ENCODE results near the gene HEXA. TPM values are rescaled to one million over a fixed set of nuclear protein-coding genes. Genes with fewer than 3 reads are reported as not detected.

HEXA gene
- total and polyA plus RNA-seq, 9 of the 15 experiments (the other 6 are each of a cell fraction or from before 2014, with no cell fraction given), result 22.2 to 136 (median 68.9) TPM

DNA sequence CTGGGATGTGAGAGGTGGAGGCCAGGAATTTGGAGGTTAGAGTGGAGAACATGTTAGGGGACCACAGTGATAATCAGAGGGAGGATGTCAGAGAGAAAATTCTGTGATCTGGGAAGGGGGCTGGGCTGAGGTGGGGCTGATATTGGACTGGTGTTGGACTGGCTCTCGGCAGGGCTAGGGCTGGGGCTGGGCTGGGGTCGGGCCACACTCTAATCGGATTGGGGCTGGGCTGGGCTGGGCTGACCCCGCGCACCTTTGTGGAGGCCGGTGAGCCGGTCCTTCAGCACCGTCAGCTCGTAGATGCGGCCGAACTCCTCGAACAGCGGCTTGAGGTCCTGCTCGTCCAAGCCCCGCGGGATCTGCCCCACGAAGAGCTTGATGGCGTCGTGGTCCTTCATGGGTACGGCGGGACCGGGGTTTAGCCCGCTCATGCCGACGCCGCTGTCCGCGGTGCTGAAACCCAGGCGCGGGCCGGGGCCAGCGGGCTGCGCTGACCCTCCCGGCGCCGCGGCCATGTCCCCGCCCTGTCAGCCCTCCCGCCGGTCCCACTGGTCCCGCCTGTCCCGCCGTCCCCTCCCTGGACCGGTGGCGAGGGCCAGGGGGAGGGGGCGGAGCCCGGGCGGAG is 56.3 kb downstream of the HEXA start (continued):
- TF ChIP-seq, protein P1, sequence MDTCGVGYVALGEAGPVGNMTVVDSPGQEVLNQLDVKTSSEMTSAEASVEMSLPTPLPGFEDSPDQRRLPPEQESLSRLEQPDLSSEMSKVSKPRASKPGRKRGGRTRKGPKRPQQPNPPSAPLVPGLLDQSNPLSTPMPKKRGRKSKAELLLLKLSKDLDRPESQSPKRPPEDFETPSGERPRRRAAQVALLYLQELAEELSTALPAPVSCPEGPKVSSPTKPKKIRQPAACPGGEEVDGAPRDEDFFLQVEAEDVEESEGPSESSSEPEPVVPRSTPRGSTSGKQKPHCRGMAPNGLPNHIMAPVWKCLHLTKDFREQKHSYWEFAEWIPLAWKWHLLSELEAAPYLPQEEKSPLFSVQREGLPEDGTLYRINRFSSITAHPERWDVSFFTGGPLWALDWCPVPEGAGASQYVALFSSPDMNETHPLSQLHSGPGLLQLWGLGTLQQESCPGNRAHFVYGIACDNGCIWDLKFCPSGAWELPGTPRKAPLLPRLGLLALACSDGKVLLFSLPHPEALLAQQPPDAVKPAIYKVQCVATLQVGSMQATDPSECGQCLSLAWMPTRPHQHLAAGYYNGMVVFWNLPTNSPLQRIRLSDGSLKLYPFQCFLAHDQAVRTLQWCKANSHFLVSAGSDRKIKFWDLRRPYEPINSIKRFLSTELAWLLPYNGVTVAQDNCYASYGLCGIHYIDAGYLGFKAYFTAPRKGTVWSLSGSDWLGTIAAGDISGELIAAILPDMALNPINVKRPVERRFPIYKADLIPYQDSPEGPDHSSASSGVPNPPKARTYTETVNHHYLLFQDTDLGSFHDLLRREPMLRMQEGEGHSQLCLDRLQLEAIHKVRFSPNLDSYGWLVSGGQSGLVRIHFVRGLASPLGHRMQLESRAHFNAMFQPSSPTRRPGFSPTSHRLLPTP (IDR thresholded peaks at IDR 0.05; ENCODE audit: borderline replicate concordance, extremely low read depth, insufficient read length), result no peak
- TF ChIP-seq CREM (IDR thresholded peaks at IDR 0.05; ENCODE audit: low read depth), result 0 out of 2 replicates have a peak, but pooled peaks have one; percentile 35
- peak; percentile 90; the same call in 1 of the 2 replicates for TF ChIP-seq TGIF2 (CRISPR knock-in tag; IDR thresholded peaks at IDR 0.05)
- TF ChIP-seq, protein P2, sequence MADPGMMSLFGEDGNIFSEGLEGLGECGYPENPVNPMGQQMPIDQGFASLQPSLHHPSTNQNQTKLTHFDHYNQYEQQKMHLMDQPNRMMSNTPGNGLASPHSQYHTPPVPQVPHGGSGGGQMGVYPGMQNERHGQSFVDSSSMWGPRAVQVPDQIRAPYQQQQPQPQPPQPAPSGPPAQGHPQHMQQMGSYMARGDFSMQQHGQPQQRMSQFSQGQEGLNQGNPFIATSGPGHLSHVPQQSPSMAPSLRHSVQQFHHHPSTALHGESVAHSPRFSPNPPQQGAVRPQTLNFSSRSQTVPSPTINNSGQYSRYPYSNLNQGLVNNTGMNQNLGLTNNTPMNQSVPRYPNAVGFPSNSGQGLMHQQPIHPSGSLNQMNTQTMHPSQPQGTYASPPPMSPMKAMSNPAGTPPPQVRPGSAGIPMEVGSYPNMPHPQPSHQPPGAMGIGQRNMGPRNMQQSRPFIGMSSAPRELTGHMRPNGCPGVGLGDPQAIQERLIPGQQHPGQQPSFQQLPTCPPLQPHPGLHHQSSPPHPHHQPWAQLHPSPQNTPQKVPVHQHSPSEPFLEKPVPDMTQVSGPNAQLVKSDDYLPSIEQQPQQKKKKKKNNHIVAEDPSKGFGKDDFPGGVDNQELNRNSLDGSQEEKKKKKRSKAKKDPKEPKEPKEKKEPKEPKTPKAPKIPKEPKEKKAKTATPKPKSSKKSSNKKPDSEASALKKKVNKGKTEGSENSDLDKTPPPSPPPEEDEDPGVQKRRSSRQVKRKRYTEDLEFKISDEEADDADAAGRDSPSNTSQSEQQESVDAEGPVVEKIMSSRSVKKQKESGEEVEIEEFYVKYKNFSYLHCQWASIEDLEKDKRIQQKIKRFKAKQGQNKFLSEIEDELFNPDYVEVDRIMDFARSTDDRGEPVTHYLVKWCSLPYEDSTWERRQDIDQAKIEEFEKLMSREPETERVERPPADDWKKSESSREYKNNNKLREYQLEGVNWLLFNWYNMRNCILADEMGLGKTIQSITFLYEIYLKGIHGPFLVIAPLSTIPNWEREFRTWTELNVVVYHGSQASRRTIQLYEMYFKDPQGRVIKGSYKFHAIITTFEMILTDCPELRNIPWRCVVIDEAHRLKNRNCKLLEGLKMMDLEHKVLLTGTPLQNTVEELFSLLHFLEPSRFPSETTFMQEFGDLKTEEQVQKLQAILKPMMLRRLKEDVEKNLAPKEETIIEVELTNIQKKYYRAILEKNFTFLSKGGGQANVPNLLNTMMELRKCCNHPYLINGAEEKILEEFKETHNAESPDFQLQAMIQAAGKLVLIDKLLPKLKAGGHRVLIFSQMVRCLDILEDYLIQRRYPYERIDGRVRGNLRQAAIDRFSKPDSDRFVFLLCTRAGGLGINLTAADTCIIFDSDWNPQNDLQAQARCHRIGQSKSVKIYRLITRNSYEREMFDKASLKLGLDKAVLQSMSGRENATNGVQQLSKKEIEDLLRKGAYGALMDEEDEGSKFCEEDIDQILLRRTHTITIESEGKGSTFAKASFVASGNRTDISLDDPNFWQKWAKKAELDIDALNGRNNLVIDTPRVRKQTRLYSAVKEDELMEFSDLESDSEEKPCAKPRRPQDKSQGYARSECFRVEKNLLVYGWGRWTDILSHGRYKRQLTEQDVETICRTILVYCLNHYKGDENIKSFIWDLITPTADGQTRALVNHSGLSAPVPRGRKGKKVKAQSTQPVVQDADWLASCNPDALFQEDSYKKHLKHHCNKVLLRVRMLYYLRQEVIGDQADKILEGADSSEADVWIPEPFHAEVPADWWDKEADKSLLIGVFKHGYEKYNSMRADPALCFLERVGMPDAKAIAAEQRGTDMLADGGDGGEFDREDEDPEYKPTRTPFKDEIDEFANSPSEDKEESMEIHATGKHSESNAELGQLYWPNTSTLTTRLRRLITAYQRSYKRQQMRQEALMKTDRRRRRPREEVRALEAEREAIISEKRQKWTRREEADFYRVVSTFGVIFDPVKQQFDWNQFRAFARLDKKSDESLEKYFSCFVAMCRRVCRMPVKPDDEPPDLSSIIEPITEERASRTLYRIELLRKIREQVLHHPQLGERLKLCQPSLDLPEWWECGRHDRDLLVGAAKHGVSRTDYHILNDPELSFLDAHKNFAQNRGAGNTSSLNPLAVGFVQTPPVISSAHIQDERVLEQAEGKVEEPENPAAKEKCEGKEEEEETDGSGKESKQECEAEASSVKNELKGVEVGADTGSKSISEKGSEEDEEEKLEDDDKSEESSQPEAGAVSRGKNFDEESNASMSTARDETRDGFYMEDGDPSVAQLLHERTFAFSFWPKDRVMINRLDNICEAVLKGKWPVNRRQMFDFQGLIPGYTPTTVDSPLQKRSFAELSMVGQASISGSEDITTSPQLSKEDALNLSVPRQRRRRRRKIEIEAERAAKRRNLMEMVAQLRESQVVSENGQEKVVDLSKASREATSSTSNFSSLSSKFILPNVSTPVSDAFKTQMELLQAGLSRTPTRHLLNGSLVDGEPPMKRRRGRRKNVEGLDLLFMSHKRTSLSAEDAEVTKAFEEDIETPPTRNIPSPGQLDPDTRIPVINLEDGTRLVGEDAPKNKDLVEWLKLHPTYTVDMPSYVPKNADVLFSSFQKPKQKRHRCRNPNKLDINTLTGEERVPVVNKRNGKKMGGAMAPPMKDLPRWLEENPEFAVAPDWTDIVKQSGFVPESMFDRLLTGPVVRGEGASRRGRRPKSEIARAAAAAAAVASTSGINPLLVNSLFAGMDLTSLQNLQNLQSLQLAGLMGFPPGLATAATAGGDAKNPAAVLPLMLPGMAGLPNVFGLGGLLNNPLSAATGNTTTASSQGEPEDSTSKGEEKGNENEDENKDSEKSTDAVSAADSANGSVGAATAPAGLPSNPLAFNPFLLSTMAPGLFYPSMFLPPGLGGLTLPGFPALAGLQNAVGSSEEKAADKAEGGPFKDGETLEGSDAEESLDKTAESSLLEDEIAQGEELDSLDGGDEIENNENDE (IDR thresholded peaks at IDR 0.05; ENCODE audit: low read depth, low read length), result no peak
- TF ChIP-seq, protein P3, sequence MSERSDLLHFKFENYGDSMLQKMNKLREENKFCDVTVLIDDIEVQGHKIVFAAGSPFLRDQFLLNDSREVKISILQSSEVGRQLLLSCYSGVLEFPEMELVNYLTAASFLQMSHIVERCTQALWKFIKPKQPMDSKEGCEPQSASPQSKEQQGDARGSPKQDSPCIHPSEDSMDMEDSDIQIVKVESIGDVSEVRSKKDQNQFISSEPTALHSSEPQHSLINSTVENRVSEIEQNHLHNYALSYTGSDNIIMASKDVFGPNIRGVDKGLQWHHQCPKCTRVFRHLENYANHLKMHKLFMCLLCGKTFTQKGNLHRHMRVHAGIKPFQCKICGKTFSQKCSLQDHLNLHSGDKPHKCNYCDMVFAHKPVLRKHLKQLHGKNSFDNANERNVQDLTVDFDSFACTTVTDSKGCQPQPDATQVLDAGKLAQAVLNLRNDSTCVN (CRISPR knock-in tag; IDR thresholded peaks at IDR 0.05), result no peak
- no peak for TF ChIP-seq MYBL2 (IDR thresholded peaks at IDR 0.05; ENCODE audit: low read depth)
- no peak for TF ChIP-seq MYBL2 (CRISPR knock-in tag; IDR thresholded peaks at IDR 0.05; ENCODE audit: borderline replicate concordance)
- TF ChIP-seq BRF1 (IDR thresholded peaks at IDR 0.05; ENCODE audit: borderline replicate concordance, extremely low read depth, insufficient read length), result no peak
- TF ChIP-seq SIN3A (IDR thresholded peaks at IDR 0.05; ENCODE audit: borderline replicate concordance in 2 of 2, control insufficient read depth in 1 of 2, low read depth in 2 of 2, low read length in 2 of 2), result peak; percentile 85 to 96
- no peak for TF ChIP-seq ZNF175 (CRISPR knock-in tag; IDR thresholded peaks at IDR 0.05; ENCODE audit: low read depth)
- TF ChIP-seq NCOA6 (IDR thresholded peaks at IDR 0.05), result no peak
